ENCODE data around the gene C10orf67. TPM values are rescaled to one million over a fixed set of nuclear protein-coding genes. Genes with fewer than 3 reads are reported as not detected.

C10orf67 gene
- total and polyA plus RNA-seq, 9 of the 15 experiments (the other 6 are each of a cell fraction or from before 2014, with no cell fraction given), result not detected

GRCh38 chr10:23200586-23200985, 144.0 kb downstream of the C10orf67 start:
- peaks cover 0 to 10% of the 10 kb centered on the region in 2 experiments; a peak in 1 of 5 replicates for H3K4me1 ChIP-seq (replicated peaks in 1 of 2; ENCODE audit: control insufficient read depth in 2 of 2, insufficient read depth in 2 of 2, low read length in 2 of 2)
- no peaks in the 10 kb centered on the region for H3K9me1 ChIP-seq (ENCODE audit: control insufficient read depth, insufficient read depth, low read length)
- no TSS peak for BruUV-seq (replicated peaks)
- in situ Hi-C loops (cut with MboI), result no loop called here
- no peaks in the 10 kb centered on the region for H3K79me2 ChIP-seq (ENCODE audit: control insufficient read depth, insufficient read depth, low read length)
- H3K9ac ChIP-seq (ENCODE audit: insufficient read depth in 1 of 2, low read depth in 2 of 2, low read length in 2 of 2), result no peak overlapping the region
- no peaks in the 10 kb centered on the region; the same call in 1 of the 2 replicates for H4K20me1 ChIP-seq (replicated peaks; ENCODE audit: control insufficient read depth, insufficient read depth, low read length)
- no peak overlapping the region for H3K27ac ChIP-seq (ENCODE audit: extremely low read depth, low read depth, low read length)
- TF ChIP-seq, protein P1, sequence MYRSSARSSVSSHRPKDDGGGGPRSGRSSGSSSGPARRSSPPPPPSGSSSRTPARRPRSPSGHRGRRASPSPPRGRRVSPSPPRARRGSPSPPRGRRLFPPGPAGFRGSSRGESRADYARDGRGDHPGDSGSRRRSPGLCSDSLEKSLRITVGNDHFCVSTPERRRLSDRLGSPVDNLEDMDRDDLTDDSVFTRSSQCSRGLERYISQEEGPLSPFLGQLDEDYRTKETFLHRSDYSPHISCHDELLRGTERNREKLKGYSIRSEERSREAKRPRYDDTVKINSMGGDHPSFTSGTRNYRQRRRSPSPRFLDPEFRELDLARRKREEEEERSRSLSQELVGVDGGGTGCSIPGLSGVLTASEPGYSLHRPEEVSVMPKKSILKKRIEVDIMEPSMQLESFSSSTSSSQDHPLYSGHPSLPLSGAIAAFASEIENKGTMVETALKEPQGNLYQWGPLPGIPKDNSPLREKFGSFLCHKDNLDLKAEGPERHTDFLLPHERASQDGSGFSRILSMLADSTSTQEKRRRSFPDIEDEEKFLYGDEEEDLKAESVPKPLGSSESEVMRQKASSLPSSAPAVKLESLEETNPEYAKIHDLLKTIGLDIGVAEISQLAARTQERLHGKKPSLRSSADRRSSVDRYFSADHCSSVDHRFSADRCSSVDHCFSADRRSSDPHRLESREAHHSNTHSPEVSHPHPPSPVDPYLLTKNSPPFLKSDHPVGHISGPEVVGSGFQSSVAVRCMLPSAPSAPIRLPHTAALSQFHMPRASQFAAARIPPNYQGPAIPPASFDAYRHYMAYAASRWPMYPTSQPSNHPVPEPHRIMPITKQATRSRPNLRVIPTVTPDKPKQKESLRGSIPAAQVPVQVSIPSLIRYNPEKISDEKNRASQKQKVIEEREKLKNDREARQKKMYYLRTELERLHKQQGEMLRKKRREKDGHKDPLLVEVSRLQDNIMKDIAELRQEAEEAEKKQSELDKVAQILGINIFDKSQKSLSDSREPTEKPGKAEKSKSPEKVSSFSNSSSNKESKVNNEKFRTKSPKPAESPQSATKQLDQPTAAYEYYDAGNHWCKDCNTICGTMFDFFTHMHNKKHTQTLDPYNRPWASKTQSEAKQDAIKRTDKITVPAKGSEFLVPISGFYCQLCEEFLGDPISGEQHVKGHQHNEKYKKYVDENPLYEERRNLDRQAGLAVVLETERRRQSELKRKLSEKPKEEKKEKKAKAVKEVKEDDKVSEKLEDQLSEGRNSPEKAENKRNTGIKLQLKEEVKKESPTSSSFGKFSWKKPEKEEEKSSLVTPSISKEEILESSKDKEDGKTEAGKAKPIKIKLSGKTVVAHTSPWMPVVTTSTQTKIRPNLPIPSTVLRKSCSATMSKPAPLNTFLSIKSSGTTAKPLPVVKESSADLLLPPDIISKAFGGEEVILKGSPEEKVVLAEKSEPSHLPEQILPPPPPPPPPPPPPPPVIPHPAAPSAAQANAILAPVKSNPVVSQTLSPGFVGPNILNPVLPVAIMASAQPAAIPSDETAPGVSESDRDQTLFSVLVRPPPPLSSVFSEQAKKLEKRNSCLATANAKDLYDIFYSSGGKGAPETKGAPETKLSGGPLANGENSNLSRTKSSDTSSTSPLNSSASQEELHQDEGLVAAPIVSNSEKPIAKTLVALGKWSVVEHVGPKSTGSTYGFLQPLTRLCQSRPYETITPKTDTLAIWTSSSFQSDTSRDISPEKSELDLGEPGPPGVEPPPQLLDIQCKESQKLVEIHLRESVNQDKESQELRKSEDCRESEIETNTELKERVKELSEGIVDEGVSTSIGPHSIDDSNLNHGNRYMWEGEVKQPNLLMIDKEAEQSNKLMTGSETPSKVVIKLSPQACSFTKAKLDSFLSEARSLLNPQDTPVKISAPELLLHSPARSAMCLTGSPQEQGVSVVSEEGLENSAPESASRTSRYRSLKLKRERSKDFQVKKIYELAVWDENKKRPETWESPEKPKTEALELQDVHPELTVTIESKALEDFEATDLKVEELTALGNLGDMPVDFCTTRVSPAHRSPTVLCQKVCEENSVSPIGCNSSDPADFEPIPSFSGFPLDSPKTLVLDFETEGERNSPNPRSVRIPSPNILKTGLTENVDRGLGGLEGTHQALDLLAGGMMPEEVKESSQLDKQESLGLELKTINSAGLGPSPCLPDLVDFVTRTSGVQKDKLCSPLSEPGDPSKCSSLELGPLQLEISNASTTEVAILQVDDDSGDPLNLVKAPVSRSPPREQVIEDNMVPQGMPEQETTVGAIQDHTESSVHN (IDR thresholded peaks at IDR 0.05; ENCODE audit: borderline replicate concordance in 1 of 2, low read depth in 1 of 2), result no peak
- no peak for TF ChIP-seq RBM15 (IDR thresholded peaks at IDR 0.05; ENCODE audit: insufficient read depth, low read length)
- no peak for TF ChIP-seq ZNF3 (CRISPR knock-in tag; IDR thresholded peaks at IDR 0.05)
- TF ChIP-seq BRCA1 (IDR thresholded peaks at IDR 0.05), result no peak
- TF ChIP-seq BRCA1 (CRISPR knock-in tag; IDR thresholded peaks at IDR 0.05), result no peak
- CTCF ChIA-PET (ENCODE audit: low intra/inter-chr PET ratio), result no interaction called here
- no peak overlapping the region for H3K4me3 ChIP-seq
- POLR2A ChIA-PET, result no interaction called here
- 6% methylated on average over 12 of the region's 12 CpGs for WGBS (ENCODE audit: insufficient coverage, low coverage, missing lambda C conversion rate)
- DNase-seq (ENCODE audit: extremely low read depth in 1 of 4, low spot score in 3 of 4) (no peak), ATAC-seq (no peak), FAIRE-seq (no peak)
- no peaks in the 10 kb centered on the region for H3K36me3 ChIP-seq (ENCODE audit: control insufficient read depth, insufficient read depth, low read length)
- peaks cover 9 to 50% of the 10 kb centered on the region in 2 experiments; a peak in 3 of 5 replicates for H3K27me3 ChIP-seq (ENCODE audit: control insufficient read depth in 2 of 2, insufficient read depth in 2 of 2, low read length in 2 of 2)
- intact Hi-C loops (cut with micrococcal nuclease), result no loop called here
- no peak overlapping the region for H3K4me2 ChIP-seq (ENCODE audit: insufficient read depth, low read length)
- no peak overlapping the region for H2AFZ ChIP-seq (ENCODE audit: low read depth, low read length)
- no peaks in the 10 kb centered on the region for H3K9me3 ChIP-seq (replicated peaks; ENCODE audit: control insufficient read depth, insufficient read depth, low read depth, low read length)

Data from K562 (cell line).